HL-60 (cell line): Measurements from ENCODE around the gene NPB.

ENCODE experiments used
- POLR2AphosphoS5 ChIP-seq: IDR thresholded peaks from 2 replicates; pipeline ENCODE4 v1.6.1; 2012; ENCODE audit warnings: low read depth
- TF ChIP-seq, protein P1 (sequence below): IDR thresholded peaks from one replicate; pipeline ENCODE4 v1.5.1; 2011; ENCODE audit warnings: low read length, control low read depth, inconsistent platforms; ENCODE audit not compliant: insufficient read depth

GRCh38 chr17:81854974-81855774 is 46.9 kb upstream of the NPB start:
- TF ChIP-seq, protein P1, sequence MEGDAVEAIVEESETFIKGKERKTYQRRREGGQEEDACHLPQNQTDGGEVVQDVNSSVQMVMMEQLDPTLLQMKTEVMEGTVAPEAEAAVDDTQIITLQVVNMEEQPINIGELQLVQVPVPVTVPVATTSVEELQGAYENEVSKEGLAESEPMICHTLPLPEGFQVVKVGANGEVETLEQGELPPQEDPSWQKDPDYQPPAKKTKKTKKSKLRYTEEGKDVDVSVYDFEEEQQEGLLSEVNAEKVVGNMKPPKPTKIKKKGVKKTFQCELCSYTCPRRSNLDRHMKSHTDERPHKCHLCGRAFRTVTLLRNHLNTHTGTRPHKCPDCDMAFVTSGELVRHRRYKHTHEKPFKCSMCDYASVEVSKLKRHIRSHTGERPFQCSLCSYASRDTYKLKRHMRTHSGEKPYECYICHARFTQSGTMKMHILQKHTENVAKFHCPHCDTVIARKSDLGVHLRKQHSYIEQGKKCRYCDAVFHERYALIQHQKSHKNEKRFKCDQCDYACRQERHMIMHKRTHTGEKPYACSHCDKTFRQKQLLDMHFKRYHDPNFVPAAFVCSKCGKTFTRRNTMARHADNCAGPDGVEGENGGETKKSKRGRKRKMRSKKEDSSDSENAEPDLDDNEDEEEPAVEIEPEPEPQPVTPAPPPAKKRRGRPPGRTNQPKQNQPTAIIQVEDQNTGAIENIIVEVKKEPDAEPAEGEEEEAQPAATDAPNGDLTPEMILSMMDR = no peak
- TF ChIP-seq POLR2AphosphoS5 = peak; percentile 91; the same call in 1 of the 2 replicates
